Ovary (tissue), 3 donors: ENCODE results near the gene RASSF5.

Experiments used
- EP300 ChIP-seq: sonication (generic); formaldehyde crosslinking; IDR thresholded peaks from one replicate; pipeline ENCODE4 v1.6.1; 2017; ENCODE audit warnings: antibody characterized with exemption
- POLR2A ChIP-seq: fragments of 450-650 bp; IDR thresholded peaks from one replicate; pipeline ENCODE4 v1.6.1; 2017; ENCODE audit warnings: antibody characterized with exemption, mild to moderate bottlenecking, moderate library complexity
- TF ChIP-seq, protein P1 (sequence below), 3 donors: fragments of 450-650 bp in 2 of 3; fragments of 200-600 bp in 1 of 3; IDR thresholded peaks; one replicate each; pipeline versions ENCODE4 v1.5.1 to v1.8.0; 2016 to 2022; ENCODE audit warnings: antibody characterized with exemption in 3 of 3, mild to moderate bottlenecking in 1 of 3
- donor health status: DM: no; HTN: no; CAD: no.

DNA sequence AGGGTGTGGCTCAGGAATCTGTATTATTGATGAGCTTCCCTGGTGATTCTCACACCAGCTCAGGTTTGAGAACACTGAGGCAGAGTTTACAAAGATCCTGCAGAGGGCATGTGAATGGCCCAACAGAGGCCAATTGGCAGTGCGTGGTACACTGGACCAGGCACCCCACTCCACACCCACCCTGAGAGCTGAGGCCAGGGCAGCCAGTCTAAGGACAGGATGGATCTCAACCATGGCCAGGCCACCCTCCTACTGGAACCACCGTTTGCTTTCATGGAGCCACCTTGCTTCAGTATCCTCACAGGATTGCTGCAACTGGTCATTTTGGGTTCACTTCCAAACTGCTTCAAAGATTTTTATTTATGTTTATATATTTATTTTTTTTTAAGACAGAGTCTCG lies 7.3 kb upstream of the RASSF5 start:
- TF ChIP-seq, protein P1, sequence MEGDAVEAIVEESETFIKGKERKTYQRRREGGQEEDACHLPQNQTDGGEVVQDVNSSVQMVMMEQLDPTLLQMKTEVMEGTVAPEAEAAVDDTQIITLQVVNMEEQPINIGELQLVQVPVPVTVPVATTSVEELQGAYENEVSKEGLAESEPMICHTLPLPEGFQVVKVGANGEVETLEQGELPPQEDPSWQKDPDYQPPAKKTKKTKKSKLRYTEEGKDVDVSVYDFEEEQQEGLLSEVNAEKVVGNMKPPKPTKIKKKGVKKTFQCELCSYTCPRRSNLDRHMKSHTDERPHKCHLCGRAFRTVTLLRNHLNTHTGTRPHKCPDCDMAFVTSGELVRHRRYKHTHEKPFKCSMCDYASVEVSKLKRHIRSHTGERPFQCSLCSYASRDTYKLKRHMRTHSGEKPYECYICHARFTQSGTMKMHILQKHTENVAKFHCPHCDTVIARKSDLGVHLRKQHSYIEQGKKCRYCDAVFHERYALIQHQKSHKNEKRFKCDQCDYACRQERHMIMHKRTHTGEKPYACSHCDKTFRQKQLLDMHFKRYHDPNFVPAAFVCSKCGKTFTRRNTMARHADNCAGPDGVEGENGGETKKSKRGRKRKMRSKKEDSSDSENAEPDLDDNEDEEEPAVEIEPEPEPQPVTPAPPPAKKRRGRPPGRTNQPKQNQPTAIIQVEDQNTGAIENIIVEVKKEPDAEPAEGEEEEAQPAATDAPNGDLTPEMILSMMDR (IDR thresholded peaks at IDR 0.05) = no peak
- TF ChIP-seq POLR2A = no peak
- TF ChIP-seq EP300 = no peak
